Glutamatergic neuron (in vitro differentiated cells): ENCODE data around the gene CACNA1I. TPM values are rescaled to one million over a fixed set of nuclear protein-coding genes. Genes with fewer than 3 reads are reported as not detected.

Experiments used
- DNase-seq: peaks from one replicate; pipeline ENCODE4 v3.0.0; 2022
- H3K27ac Mint-ChIP-seq: one replicate; pipeline ENCODE4 v1.8.0; 2020; ENCODE audit warnings: mild to moderate bottlenecking, mixed read lengths, inconsistent platforms; ENCODE audit not compliant: unreplicated experiment
- H3K27me3 Mint-ChIP-seq: one replicate; pipeline ENCODE4 v1.8.0; 2020; ENCODE audit warnings: mild to moderate bottlenecking, moderate library complexity, mixed read lengths, inconsistent platforms; ENCODE audit not compliant: unreplicated experiment
- H3K36me3 Mint-ChIP-seq: one replicate; pipeline ENCODE4 v1.8.0; 2020; ENCODE audit warnings: mild to moderate bottlenecking, mixed read lengths, inconsistent platforms; ENCODE audit not compliant: unreplicated experiment
- H3K4me1 Mint-ChIP-seq: one replicate; pipeline ENCODE4 v1.8.0; 2020; ENCODE audit warnings: mild to moderate bottlenecking, low read depth, mixed read lengths, inconsistent platforms; ENCODE audit not compliant: unreplicated experiment
- H3K4me3 Mint-ChIP-seq: one replicate; pipeline ENCODE4 v1.8.0; 2020; ENCODE audit warnings: mild to moderate bottlenecking, mixed read lengths, inconsistent platforms; ENCODE audit not compliant: unreplicated experiment
- H3K9me3 Mint-ChIP-seq: one replicate; pipeline ENCODE4 v1.8.0; 2020; ENCODE audit warnings: mild to moderate bottlenecking, moderate library complexity, mixed read lengths, inconsistent platforms; ENCODE audit not compliant: unreplicated experiment
- total RNA-seq: library from RNA; stranded (reverse); fragmentation: NEBNext Ultra II Directional; extraction: Animal tissue kit (Norgen Biotek cat#: 25700); gene quantifications from one replicate; pipeline ENCODE4 v1.2.1, GENCODE V29; 2021; ENCODE audit not compliant: unreplicated experiment
- TF ChIP-seq, protein P1 (sequence below): fragments of 200-600 bp; sonication (generic); IDR thresholded peaks from one replicate; pipeline ENCODE4 v1.5.0; 2021; ENCODE audit not compliant: partially characterized antibody, unreplicated experiment

CACNA1I gene
- total RNA-seq, 1 donor from 2014 or later = 0.12 TPM

DNA sequence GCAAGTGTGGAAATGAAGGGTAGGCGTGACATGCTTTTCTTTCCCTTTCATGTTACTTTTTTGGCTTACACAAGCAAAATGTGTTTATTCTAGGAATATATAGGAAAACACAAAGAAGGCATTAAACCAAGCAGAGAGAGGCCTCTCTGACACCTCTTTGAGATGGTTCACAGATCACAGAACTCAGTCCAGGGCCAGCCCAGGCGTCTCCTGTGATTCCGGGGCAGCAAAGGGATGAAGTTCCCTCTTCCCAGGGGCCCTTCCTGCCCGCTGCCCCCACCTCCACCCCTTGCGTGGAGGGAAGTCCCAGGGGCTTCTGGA is 78.0 kb downstream of the CACNA1I start:
- Mint-ChIP-seq H3K27me3 (peaks cover 4% of the 10 kb centered on the region), H3K4me3 (no peak overlapping the region)
- TF ChIP-seq, protein P1, sequence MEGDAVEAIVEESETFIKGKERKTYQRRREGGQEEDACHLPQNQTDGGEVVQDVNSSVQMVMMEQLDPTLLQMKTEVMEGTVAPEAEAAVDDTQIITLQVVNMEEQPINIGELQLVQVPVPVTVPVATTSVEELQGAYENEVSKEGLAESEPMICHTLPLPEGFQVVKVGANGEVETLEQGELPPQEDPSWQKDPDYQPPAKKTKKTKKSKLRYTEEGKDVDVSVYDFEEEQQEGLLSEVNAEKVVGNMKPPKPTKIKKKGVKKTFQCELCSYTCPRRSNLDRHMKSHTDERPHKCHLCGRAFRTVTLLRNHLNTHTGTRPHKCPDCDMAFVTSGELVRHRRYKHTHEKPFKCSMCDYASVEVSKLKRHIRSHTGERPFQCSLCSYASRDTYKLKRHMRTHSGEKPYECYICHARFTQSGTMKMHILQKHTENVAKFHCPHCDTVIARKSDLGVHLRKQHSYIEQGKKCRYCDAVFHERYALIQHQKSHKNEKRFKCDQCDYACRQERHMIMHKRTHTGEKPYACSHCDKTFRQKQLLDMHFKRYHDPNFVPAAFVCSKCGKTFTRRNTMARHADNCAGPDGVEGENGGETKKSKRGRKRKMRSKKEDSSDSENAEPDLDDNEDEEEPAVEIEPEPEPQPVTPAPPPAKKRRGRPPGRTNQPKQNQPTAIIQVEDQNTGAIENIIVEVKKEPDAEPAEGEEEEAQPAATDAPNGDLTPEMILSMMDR = no peak

DNA sequence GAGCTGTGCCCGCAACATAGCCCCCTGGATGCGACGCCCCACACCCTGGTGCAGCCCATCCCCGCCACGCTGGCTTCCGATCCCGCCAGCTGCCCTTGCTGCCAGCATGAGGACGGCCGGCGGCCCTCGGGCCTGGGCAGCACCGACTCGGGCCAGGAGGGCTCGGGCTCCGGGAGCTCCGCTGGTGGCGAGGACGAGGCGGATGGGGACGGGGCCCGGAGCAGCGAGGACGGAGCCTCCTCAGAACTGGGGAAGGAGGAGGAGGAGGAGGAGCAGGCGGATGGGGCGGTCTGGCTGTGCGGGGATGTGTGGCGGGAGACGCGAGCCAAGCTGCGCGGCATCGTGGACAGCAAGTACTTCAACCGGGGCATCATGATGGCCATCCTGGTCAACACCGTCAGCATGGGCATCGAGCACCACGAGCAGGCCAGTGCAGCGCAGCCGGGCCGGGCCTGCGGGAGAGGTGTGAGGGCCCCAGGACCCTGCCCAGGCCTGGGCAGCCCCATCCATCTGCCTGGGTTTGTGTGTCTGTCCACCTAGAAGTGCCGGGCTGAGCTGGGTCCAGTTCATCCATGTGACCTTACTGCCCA is 79.0 kb downstream of the CACNA1I start:
- no peaks in the 10 kb centered on the region for H3K4me1 Mint-ChIP-seq
- no peak overlapping the region for H3K27ac Mint-ChIP-seq
- H3K36me3 Mint-ChIP-seq = no peaks in the 10 kb centered on the region
- peaks cover 4% of the 10 kb centered on the region for H3K27me3 Mint-ChIP-seq
- TF ChIP-seq, protein P1 = no peak
- H3K9me3 Mint-ChIP-seq = peaks cover 2% of the 10 kb centered on the region
- H3K4me3 Mint-ChIP-seq = no peak overlapping the region
- no peak for DNase-seq

More for the DNA sequence above, 78.0 kb downstream of the CACNA1I start:
- Mint-ChIP-seq H3K9me3 (peaks cover 2% of the 10 kb centered on the region), H3K27ac (no peak overlapping the region), H3K4me1 (no peaks in the 10 kb centered on the region), H3K36me3 (no peaks in the 10 kb centered on the region)
- DNase-seq = no peak

DNA sequence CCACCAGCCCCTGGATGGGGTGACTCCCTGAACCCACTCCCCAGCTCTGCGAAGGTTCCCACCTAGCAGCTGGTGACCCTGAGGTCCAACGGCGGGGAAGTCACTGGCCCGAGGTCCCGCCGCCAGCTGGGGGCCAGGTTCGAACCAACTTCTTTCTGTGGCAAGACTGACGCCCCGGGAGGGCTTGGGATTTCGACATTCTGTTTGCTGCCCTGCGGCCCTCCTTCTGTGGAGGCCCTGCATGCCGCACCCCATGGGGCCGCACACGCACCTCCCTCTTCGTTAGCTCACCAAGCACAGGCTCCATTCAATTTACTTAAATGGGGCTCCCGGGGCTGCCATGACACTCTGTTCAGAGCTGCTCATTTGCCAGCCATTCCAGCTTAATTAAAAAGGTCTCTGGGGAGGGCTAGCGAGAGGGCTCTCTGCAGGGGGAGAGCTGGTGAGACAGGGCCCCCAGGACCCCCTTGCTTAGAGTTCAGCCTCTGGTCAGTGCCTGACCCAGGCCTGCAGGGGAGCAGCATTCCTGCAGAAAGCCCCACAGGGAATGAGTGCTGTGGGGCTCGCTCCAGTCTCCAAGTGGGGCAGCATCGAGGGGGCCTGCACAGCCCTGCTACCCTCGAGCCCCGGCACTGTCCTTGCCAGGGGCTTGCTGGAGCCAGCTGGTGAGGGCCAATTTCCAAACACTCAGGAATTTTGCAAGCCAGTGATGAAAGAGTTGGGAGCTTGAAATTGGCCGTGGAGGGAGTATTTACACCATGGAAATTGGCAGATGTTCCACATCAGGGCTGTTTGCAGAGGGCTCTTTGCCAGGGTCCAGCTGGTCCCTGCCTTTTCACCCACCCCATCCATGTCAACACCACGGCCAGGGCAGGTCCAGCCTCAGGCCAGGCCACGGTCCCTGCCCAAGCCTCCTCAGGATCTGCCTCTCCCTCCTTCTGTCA is 80.8 kb downstream of the CACNA1I start:
- Mint-ChIP-seq H3K4me1 (peaks cover 7% of the 10 kb centered on the region), H3K9me3 (peaks cover 4% of the 10 kb centered on the region), H3K36me3 (no peaks in the 10 kb centered on the region), H3K4me3 (no peak overlapping the region), H3K27ac (no peak overlapping the region), H3K27me3 (peaks cover 5% of the 10 kb centered on the region)
- TF ChIP-seq, protein P1 = no peak
- DNase-seq = no peak

DNA sequence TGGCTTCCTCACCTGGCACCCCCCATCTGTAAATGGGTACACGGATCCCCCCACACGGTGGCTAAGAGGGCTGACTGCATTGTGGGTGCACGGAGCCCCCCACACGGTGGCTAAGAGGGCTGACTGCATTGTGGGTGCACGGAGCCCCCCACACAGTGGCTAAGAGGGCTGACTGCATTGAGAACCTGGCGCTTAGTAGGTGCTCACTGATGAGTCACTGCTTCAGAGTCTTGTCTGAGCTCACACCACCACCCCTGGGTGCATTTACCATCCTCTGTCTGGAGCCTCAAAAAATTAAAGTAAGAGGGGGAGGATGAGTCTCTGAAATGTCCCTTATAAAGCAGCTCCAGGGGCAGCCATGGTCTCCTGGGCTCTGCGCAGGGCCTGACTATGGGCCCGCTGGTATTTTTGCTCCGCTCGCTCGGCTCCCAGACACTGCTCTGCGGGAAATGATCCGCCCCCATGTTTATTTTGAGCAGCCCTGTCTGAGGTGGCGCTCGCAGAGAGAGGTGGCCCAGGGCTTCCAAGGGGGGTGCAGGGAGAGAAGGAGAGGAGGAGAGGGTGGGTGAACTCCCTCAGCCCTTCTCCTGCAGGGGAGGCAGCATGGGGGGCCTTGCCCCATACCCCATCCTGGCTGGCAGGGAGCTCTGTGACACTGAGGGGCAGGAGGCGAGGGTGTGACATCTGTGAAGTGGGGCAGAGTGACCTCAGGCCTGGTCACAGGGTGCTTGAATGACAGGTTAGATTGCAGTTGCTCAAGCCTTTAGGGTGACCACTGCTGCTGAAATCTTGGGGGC is 82.6 kb downstream of the CACNA1I start:
- TF ChIP-seq, protein P1 = no peak
- Mint-ChIP-seq H3K4me1 (peaks cover 7% of the 10 kb centered on the region), H3K4me3 (no peak overlapping the region), H3K27ac (no peak overlapping the region), H3K36me3 (no peaks in the 10 kb centered on the region), H3K27me3 (peaks cover 4% of the 10 kb centered on the region), H3K9me3 (peaks cover 4% of the 10 kb centered on the region)
- no peak for DNase-seq
